Cerebellar cortex (tissue), 1 donor: ENCODE measurements around the gene SYNE3.

Experiments
- DNase-seq: peaks from one replicate; pipeline ENCODE4 v3.0.0-alpha.2; 2015; ENCODE audit warnings: low spot score

SYNE3 gene

DNA sequence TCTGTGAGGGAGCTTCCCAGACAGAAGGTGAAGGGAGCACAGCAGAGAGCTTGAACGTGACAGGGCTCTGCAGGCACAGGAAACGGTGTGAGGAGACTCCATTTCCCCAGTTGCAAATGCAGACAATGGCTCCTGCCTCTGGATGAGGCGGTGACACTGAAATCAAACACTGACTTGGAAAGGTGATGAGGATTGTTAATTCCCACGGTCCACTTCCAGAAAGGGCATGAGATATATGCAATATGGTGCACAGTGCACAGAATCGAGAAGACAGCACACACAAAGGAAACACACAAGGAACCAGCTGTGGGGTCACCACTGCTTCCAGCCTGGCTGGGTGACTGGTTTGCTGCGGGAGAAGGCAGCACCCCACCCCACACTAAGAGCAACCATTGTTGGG, 42.0 kb downstream of the SYNE3 start:
- DNase-seq, result no peak

DNA sequence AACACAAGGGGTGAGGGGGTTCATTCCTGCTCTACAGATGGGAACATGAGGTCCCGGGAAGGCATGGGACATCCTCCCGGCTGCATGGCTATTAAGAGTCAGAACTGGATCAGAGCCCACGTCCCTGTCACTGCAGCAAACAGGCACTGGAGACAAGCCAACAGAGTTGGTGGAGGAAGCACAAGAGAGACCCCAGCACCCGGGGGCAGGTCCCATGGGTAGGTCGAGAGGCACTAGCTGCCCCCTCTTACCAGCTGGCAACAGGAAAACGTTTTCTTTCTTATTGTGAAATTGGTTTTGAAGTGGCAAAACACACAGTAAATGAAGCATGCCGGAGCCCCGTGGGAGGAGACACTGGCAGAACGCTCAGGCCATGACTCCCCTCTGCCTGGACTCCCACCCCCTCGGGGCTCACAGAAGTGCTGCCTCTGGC, 43.6 kb downstream of the SYNE3 start:
- no peak for DNase-seq

DNA sequence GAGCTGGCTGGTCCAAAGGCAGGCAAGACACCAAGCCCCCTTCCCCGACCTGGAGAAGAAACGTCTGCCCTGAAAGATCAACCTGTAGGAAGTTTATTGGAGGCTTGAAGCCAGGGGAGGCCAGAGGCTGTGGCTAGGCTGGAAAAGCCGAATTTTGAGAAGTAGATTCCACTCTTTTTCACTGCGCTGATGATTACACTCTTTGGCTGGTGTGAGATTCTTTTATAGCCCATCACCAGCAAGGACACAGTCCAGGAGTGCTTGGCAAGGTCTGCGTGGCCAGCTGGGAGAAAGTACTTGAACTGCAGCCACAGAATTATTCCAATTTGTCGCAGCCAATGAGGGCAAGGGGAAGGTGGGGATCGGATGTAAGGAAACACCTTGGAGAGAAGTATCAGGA, 45.0 kb downstream of the SYNE3 start:
- DNase-seq, result peak; percentile 70

DNA sequence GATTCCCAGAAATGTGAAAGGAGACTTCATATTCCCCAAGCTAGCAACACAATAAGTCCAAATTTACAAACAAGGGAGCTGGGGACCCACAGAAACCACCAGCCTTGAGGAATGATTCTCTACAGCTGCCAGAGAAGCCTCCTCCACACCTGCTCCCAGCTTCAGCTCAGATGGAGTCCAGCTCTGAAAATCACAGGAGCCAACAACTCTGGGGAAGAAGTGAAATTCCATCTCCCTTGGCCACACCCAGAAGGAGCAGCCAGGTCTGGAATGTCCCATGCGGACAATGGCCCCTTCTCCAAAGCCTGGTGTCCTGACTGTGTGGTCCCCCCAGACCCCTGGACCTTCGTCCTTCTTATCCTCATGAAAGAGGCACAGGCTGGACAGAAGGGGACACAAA, 45.4 kb downstream of the SYNE3 start:
- no peak for DNase-seq

DNA sequence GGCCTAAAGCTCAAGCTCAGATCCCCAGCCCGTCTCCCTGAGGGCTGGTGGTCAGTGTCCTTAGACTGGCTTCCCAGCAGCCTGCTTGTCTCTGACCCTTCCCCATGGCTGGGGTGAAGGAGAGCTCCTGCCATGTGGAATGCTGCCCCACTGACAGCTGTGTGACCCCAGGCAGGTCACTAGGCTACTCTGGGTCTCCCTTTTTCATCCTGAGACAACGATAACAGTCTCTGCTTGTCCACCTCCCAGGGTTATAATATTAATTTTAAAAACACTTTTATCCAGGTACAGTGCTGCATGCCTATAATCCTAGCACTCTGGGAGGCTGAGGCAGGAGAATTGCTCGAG, 47.3 kb downstream of the SYNE3 start:
- DNase-seq, result no peak

DNA sequence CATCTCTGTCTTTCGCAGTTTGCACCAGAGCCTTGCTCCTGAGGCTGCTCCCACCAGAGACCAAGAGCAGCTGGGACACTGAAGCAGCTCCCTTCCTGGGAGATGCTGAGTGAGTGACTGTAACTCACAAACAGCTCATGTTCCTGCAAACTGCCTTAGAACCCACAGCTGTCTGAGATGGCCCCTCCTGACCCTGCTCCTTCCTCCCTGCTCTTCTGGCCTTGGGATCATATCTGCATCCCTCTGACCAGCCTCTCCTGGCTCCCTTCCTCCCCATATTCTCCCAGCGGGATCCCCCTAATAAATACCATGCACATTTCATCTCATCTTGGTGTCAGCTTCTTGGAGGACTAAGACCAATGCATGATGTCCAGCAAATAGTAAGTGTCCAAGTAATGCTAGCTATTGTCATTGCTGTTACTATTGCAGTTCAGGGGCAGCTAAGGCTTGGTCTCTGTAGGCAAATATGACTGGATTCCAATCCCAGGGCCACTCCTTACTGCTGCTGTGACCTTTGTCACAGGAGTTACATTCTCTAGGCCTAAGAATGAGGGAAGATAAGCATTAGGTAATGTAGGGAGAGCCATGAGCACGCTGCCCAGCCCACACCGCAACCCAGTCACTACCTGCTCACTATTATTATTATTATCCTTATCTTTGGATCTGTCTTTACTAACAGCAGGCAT, 47.9 kb downstream of the SYNE3 start:
- DNase-seq, result no peak

DNA sequence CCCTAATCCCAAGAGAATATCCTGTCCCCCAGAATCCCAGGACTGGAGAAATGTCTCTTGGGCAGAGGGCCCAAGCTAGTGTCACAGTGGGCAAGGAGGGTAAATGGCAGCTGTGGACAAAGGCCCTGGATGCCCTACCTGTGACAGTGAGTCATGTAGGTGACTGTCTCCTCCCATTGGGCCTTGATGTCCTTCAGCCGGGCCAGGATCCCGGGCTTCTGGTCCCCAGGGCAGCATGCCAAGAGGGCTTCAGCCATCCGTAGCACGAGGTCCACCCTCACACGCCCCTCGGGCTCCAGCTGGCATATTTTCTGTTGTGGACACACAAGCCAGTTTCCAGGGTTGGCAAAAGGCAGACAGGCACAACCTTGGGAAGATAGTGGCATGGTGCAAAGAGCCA, 48.8 kb downstream of the SYNE3 start:
- no peak for DNase-seq

DNA sequence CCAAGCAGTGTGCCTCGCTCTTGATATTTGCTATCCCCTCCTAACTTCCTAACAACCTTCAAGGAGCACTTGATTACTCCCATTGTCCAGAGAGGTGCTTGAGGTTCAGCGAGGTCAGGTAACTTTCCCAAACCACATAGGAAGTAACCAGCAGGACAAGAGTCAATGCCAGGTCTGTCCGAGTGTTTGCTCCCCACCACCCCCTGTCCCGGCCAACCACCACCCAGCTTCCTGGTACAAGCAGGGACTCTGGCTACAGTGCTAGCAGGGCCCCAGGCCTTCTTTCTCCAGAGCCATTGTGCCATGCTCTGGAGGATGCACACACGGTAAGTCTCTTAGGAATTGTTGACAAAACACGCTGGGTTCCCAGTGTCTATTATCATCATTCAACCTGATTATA, 49.2 kb downstream of the SYNE3 start:
- no peak for DNase-seq
